K562 (cell line): Measurements from ENCODE around the gene DUSP28. TPM values are rescaled to one million over a fixed set of nuclear protein-coding genes. Genes with fewer than 3 reads are reported as not detected.
A peak's percentile ranks its signal among the peaks of the same experiment; 100 is the strongest.

ENCODE experiments used
- ATAC-seq: fragments of 200-7000 bp; cut with Tn5 transposase; 3 replicates; pipeline ENCODE4 v1.9.1; 2020; ENCODE audit warnings: moderate library complexity
- BruUV-seq: library from RNA; stranded (reverse); fragments of 400-500 nt; replicated peaks from 2 replicates; lab custom pipeline; 2021; lab: Mats Ljungman, UMichigan
- CTCF ChIA-PET: fragments of 300-600 bp; formaldehyde crosslinking; extraction: SDS; loops from one replicate; lab custom pipeline; 2021; ENCODE audit warnings: low intra/inter-chr PET ratio; lab: Yijun Ruan, JAX
- POLR2A ChIA-PET: fragments of 300-600, 350-650 bp; sonication (Branson Sonifier 250); formaldehyde crosslinking; extraction: SDS; loops from one replicate; lab custom pipeline; 2021; ENCODE audit warnings: antibody characterized with exemption, inconsistent platforms; lab: Yijun Ruan, JAX
- DNase-seq, 4 experiments: peaks; one replicate each; pipeline versions ENCODE4 v3.0.0 to v3.0.0-alpha.2; 2011 to 2018; ENCODE audit warnings: low spot score in 3 of 4, mixed read lengths in 3 of 4; ENCODE audit errors: extremely low read depth in 1 of 4
- FAIRE-seq: peaks from 2 replicates; lab custom pipeline; 2011; peaks lifted over from hg19 to GRCh38; lab: Jason Lieb, UNC
- H2AFZ ChIP-seq: 2 replicates; pipeline ENCODE4 v1.6.0; 2011; ENCODE audit warnings: low read depth, low read length, control low read depth, inconsistent platforms
- H3K27ac ChIP-seq: fragments of 200-600 bp; 3 replicates; pipeline ENCODE4 v1.8.0; 2011; ENCODE audit warnings: low read depth, mild to moderate bottlenecking, control low read depth, inconsistent platforms, low read length, moderate library complexity, mixed read lengths; ENCODE audit errors: extremely low read depth
- H3K27me3 ChIP-seq, 2 experiments: fragments of 300-600 bp in 1 of 2; 2 replicates in 1 of 2; 3 replicates in 1 of 2; pipeline versions ENCODE4 v1.6.0 to v1.8.0; 2011; ENCODE audit warnings: inconsistent platforms in 2 of 2, low read length in 2 of 2, mild to moderate bottlenecking in 1 of 2, mixed read lengths in 1 of 2, moderate library complexity in 1 of 2; ENCODE audit not compliant: control insufficient read depth in 2 of 2, insufficient read depth in 2 of 2
- H3K36me3 ChIP-seq: fragments of 300-600 bp; 3 replicates; pipeline ENCODE4 v1.8.0; 2011; ENCODE audit warnings: mild to moderate bottlenecking, low read length, inconsistent platforms; ENCODE audit not compliant: control insufficient read depth, insufficient read depth
- H3K4me1 ChIP-seq, 2 experiments: fragments of 200-600 bp in 1 of 2; replicated peaks in 1 of 2; 2 replicates in 1 of 2; 3 replicates in 1 of 2; pipeline versions ENCODE4 v1.5.1 to v1.8.0; 2011; ENCODE audit warnings: inconsistent platforms in 2 of 2, low read length in 2 of 2, mild to moderate bottlenecking in 1 of 2, mixed read lengths in 1 of 2, moderate library complexity in 1 of 2; ENCODE audit not compliant: control insufficient read depth in 2 of 2, insufficient read depth in 2 of 2
- H3K4me2 ChIP-seq: 2 replicates; pipeline ENCODE4 v1.6.1; 2011; ENCODE audit warnings: low read length, control low read depth, inconsistent platforms, mixed read lengths; ENCODE audit not compliant: insufficient read depth
- H3K4me3 ChIP-seq: fragments of 200-600 bp; sonication (generic), shearing (Covaris generic); 2 replicates; pipeline ENCODE4 v1.5.1; 2016; ENCODE audit warnings: control low read depth, inconsistent platforms
- H3K79me2 ChIP-seq: fragments of 200-600 bp; 3 replicates; pipeline ENCODE4 v1.8.0; 2011; ENCODE audit warnings: low read length, inconsistent platforms; ENCODE audit not compliant: control insufficient read depth, insufficient read depth
- H3K9ac ChIP-seq, 2 experiments: 2 replicates each; pipeline versions ENCODE4 v1.6.0 to v1.6.1; 2011; ENCODE audit warnings: low read depth in 2 of 2, low read length in 2 of 2, control low read depth in 1 of 2, inconsistent platforms in 1 of 2, mild to moderate bottlenecking in 1 of 2, mixed read lengths in 1 of 2; ENCODE audit not compliant: insufficient read depth in 1 of 2
- H3K9me1 ChIP-seq: one replicate; pipeline ENCODE4 v1.6.0; 2011; ENCODE audit warnings: inconsistent platforms, mild to moderate bottlenecking, low read length, moderate library complexity; ENCODE audit not compliant: control insufficient read depth, insufficient read depth
- H3K9me3 ChIP-seq: replicated peaks from 2 replicates; pipeline ENCODE4 v1.5.1; 2011; ENCODE audit warnings: low read depth, low read length, inconsistent platforms; ENCODE audit not compliant: control insufficient read depth, insufficient read depth
- H4K20me1 ChIP-seq: replicated peaks from 2 replicates; pipeline ENCODE4 v1.6.1; 2011; ENCODE audit warnings: low read length, inconsistent platforms, mixed read lengths; ENCODE audit not compliant: control insufficient read depth, insufficient read depth
- HNRNPK ChIP-seq: fragments of 200-400 bp; formaldehyde crosslinking; IDR thresholded peaks from one replicate; pipeline ENCODE4 v1.6.1; 2018; ENCODE audit warnings: mild to moderate bottlenecking, low read depth, low read length; ENCODE audit not compliant: poor library complexity, severe bottlenecking
- RBM25 ChIP-seq: fragments of 200-400 bp; formaldehyde crosslinking; IDR thresholded peaks from 2 replicates; pipeline ENCODE4 v1.6.1; 2018; ENCODE audit warnings: low read length, low read depth, moderate library complexity; ENCODE audit not compliant: severe bottlenecking
- WGBS: fragments of 100-300 bp; shearing (Covaris generic); methylation state at CpG from one replicate; pipeline ENCODE4 v1.1.6; 2016; ENCODE audit warnings: low coverage, mixed read lengths; ENCODE audit not compliant: insufficient coverage; ENCODE audit errors: missing lambda C conversion rate; 5-methylcytosine and 5-hydroxymethylcytosine counted together
- in situ Hi-C: fragments of 300-500 bp; cut with MboI; formaldehyde crosslinking; loops from 4 replicates; pipeline ENCODE4 v1.15.0; 2018; ENCODE audit warnings: inconsistent platforms, mixed read lengths
- intact Hi-C: fragments of 100-400 bp; cut with micrococcal nuclease; formaldehyde crosslinking; loops from 2 replicates; pipeline ENCODE4 v1.14.2; 2022
- polyA plus RNA-seq, 8 experiments: library from polyadenylated mRNA; depleted of rRNA in 4 of 8; stranded (reverse) in 5 of 8; unstranded in 3 of 8; fragments of >200 nt; fragmentation: Nextera tagmentation in 2 of 8; fragmentation: Illumina TruSeq in 1 of 8; extraction: Ambion mirVana in 2 of 8; extraction: Trizol in 1 of 8; gene quantifications; 2 replicates each; pipeline versions ENCODE4 v1.2.1 to v1.2.3, GENCODE V29; 2011 to 2014; ENCODE audit warnings: inconsistent platforms in 1 of 8, missing spikeins in 1 of 8
- total RNA-seq, 7 experiments: library from RNA; depleted of rRNA in 6 of 7; stranded (reverse); fragments of >200 nt in 6 of 7; fragmentation: Illumina TruSeq in 2 of 7; extraction: Trizol in 2 of 7; gene quantifications; 2 replicates each; pipeline versions ENCODE4 v1.2.1 to v1.2.3, GENCODE V29; 2011 to 2021; ENCODE audit warnings: low replicate concordance in 1 of 7
- TF ChIP-seq, protein P1 (sequence below), 2 experiments: fragments of 450-650 bp; IDR thresholded peaks; 2 replicates each; pipeline ENCODE4 v1.6.1; 2016; ENCODE audit warnings: mild to moderate bottlenecking in 2 of 2, borderline replicate concordance in 1 of 2, low read depth in 1 of 2, moderate library complexity in 1 of 2

DUSP28 gene
- total and polyA plus RNA-seq, 9 of the 15 experiments (the other 6 are each of a cell fraction or from before 2014, with no cell fraction given) = 2.8 to 8.1 (median 4.2) TPM

DNA sequence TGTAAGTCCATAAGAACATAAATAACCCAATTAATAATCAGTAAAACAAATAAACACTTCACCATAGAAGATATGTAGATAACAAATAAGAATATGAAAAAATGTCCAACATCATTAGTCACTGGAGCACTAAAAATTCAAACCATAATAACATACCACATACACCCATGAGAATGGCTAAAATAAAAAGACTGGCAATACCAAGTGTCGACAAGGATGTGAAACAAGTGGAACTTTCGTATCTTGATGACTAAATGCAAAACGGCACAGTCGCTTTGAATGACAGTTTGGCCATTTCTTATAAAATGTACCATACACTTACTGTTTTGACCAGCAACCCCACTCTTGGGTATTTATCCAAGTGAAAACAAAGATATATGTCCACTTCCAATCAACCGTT, 29.1 kb upstream of the DUSP28 start:
- in situ Hi-C loops = no loop called here
- POLR2A ChIA-PET = no interaction called here

More for the DNA sequence above, 29.1 kb upstream of the DUSP28 start:
- Histone ChIP-seq H3K27ac (no peak overlapping the region), H2AFZ (no peak overlapping the region), H3K79me2 (no peaks in the 10 kb centered on the region; the same call in 2 of the 3 replicates), H3K9me1 (no peaks in the 10 kb centered on the region), H3K36me3 (peaks cover 21% of the 10 kb centered on the region; the same call in 2 of the 3 replicates), H3K4me1 (no peaks in the 10 kb centered on the region; a peak in 1 of 5 replicates), H3K9ac (no peak overlapping the region), H3K9me3 (peaks cover 5% of the 10 kb centered on the region), H3K4me3 (no peak overlapping the region), H4K20me1 (no peaks in the 10 kb centered on the region), H3K4me2 (no peak overlapping the region), H3K27me3 (no peaks in the 10 kb centered on the region)
- intact Hi-C loops = no loop called here
- DNase-seq (no peak), ATAC-seq (no peak), FAIRE-seq (no peak)
- 93% methylated on average over 5 of the region's 5 CpGs for WGBS
- no TSS peak for BruUV-seq
- peak; percentile 46 for TF ChIP-seq RBM25
- no peak for TF ChIP-seq HNRNPK
- TF ChIP-seq, protein P1, sequence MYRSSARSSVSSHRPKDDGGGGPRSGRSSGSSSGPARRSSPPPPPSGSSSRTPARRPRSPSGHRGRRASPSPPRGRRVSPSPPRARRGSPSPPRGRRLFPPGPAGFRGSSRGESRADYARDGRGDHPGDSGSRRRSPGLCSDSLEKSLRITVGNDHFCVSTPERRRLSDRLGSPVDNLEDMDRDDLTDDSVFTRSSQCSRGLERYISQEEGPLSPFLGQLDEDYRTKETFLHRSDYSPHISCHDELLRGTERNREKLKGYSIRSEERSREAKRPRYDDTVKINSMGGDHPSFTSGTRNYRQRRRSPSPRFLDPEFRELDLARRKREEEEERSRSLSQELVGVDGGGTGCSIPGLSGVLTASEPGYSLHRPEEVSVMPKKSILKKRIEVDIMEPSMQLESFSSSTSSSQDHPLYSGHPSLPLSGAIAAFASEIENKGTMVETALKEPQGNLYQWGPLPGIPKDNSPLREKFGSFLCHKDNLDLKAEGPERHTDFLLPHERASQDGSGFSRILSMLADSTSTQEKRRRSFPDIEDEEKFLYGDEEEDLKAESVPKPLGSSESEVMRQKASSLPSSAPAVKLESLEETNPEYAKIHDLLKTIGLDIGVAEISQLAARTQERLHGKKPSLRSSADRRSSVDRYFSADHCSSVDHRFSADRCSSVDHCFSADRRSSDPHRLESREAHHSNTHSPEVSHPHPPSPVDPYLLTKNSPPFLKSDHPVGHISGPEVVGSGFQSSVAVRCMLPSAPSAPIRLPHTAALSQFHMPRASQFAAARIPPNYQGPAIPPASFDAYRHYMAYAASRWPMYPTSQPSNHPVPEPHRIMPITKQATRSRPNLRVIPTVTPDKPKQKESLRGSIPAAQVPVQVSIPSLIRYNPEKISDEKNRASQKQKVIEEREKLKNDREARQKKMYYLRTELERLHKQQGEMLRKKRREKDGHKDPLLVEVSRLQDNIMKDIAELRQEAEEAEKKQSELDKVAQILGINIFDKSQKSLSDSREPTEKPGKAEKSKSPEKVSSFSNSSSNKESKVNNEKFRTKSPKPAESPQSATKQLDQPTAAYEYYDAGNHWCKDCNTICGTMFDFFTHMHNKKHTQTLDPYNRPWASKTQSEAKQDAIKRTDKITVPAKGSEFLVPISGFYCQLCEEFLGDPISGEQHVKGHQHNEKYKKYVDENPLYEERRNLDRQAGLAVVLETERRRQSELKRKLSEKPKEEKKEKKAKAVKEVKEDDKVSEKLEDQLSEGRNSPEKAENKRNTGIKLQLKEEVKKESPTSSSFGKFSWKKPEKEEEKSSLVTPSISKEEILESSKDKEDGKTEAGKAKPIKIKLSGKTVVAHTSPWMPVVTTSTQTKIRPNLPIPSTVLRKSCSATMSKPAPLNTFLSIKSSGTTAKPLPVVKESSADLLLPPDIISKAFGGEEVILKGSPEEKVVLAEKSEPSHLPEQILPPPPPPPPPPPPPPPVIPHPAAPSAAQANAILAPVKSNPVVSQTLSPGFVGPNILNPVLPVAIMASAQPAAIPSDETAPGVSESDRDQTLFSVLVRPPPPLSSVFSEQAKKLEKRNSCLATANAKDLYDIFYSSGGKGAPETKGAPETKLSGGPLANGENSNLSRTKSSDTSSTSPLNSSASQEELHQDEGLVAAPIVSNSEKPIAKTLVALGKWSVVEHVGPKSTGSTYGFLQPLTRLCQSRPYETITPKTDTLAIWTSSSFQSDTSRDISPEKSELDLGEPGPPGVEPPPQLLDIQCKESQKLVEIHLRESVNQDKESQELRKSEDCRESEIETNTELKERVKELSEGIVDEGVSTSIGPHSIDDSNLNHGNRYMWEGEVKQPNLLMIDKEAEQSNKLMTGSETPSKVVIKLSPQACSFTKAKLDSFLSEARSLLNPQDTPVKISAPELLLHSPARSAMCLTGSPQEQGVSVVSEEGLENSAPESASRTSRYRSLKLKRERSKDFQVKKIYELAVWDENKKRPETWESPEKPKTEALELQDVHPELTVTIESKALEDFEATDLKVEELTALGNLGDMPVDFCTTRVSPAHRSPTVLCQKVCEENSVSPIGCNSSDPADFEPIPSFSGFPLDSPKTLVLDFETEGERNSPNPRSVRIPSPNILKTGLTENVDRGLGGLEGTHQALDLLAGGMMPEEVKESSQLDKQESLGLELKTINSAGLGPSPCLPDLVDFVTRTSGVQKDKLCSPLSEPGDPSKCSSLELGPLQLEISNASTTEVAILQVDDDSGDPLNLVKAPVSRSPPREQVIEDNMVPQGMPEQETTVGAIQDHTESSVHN (IDR thresholded peaks at IDR 0.05; ENCODE audit: borderline replicate concordance in 1 of 2, low read depth in 1 of 2) = no peak
- CTCF ChIA-PET = no interaction called here
